Osteocyte (in vitro differentiated cells): ENCODE measurements around the gene DOCK1. TPM values are rescaled to one million over a fixed set of nuclear protein-coding genes. Genes with fewer than 3 reads are reported as not detected.

ENCODE experiments used
- DNase-seq: peaks from one replicate; pipeline ENCODE4 v3.0.0; 2021; ENCODE audit warnings: mixed read lengths; ENCODE audit not compliant: unreplicated experiment; ENCODE audit errors: extremely low spot score
- H3K27ac Mint-ChIP-seq: one replicate; pipeline ENCODE4 v1.8.0; 2021; ENCODE audit warnings: mild to moderate bottlenecking, mixed read lengths; ENCODE audit not compliant: unreplicated experiment
- H3K27me3 Mint-ChIP-seq: one replicate; pipeline ENCODE4 v1.8.0; 2021; ENCODE audit warnings: mixed read lengths; ENCODE audit not compliant: unreplicated experiment
- H3K36me3 Mint-ChIP-seq: one replicate; pipeline ENCODE4 v1.8.0; 2021; ENCODE audit warnings: mixed read lengths; ENCODE audit not compliant: unreplicated experiment
- H3K4me1 Mint-ChIP-seq: one replicate; pipeline ENCODE4 v1.8.0; 2021; ENCODE audit warnings: mixed read lengths; ENCODE audit not compliant: unreplicated experiment
- H3K4me3 Mint-ChIP-seq: one replicate; pipeline ENCODE4 v1.8.0; 2021; ENCODE audit warnings: mild to moderate bottlenecking, moderate library complexity, mixed read lengths; ENCODE audit not compliant: unreplicated experiment
- H3K9me3 Mint-ChIP-seq: one replicate; pipeline ENCODE4 v1.8.0; 2021; ENCODE audit warnings: mixed read lengths; ENCODE audit not compliant: unreplicated experiment
- total RNA-seq: library from RNA; stranded (reverse); gene quantifications from 2 replicates; pipeline ENCODE4 v1.2.1, GENCODE V29; 2021
- TF ChIP-seq, protein P1 (sequence below): fragments of 200-600 bp; sonication (generic); IDR thresholded peaks from 2 replicates; pipeline ENCODE4 v1.5.0; 2021; ENCODE audit warnings: antibody characterized with exemption, mild to moderate bottlenecking, moderate library complexity

Gene DOCK1
- total RNA-seq, 1 donor from 2014 or later, result 66.3 TPM

DNA sequence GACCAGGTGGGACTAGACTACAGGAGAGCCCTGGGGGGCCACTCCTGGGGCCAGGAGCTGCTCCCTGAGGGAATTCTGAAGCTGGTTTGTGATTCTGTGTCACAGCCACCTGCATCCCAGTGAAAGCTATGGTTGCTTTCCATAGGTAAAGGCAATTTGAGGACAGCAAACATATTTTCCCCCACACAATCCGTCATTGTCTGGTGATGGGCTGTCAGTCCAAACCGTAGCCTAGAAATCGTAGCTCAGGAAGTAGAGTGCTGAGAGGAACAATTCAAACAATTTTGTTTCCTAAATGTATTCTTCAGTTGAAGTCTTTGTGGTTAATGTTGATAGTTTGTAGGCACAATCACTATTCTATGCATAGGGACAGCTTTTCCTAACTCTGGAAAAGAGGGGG lies 397.1 kb downstream of the DOCK1 start:
- Mint-ChIP-seq H3K27me3 (no peaks in the 10 kb centered on the region), H3K4me1 (peaks cover 3% of the 10 kb centered on the region), H3K27ac (no peak overlapping the region), H3K36me3 (no peaks in the 10 kb centered on the region), H3K4me3 (no peak overlapping the region), H3K9me3 (no peaks in the 10 kb centered on the region)
- DNase-seq, result no peak
- TF ChIP-seq, protein P1, sequence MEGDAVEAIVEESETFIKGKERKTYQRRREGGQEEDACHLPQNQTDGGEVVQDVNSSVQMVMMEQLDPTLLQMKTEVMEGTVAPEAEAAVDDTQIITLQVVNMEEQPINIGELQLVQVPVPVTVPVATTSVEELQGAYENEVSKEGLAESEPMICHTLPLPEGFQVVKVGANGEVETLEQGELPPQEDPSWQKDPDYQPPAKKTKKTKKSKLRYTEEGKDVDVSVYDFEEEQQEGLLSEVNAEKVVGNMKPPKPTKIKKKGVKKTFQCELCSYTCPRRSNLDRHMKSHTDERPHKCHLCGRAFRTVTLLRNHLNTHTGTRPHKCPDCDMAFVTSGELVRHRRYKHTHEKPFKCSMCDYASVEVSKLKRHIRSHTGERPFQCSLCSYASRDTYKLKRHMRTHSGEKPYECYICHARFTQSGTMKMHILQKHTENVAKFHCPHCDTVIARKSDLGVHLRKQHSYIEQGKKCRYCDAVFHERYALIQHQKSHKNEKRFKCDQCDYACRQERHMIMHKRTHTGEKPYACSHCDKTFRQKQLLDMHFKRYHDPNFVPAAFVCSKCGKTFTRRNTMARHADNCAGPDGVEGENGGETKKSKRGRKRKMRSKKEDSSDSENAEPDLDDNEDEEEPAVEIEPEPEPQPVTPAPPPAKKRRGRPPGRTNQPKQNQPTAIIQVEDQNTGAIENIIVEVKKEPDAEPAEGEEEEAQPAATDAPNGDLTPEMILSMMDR, result no peak

DNA sequence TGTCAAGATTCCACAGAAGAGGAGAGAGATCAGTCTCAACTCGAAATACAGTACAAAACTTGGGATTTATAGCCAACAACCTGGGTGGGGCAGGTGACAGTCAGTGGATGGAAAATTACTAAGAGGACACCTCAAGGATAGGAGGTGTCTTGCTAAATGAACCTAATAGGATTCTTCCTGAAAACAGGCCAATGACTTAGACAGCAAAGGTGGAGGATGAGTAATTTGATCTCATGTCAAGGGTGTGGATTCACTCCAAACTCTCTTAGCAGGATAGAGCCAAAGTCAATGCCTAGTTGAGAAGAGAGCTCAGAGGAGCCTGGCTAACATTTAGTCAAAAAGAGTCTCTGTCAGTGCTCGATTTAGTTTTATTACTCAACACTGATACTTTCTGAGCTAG lies 397.9 kb downstream of the DOCK1 start:
- TF ChIP-seq, protein P1, result no peak
- Mint-ChIP-seq H3K9me3 (no peaks in the 10 kb centered on the region), H3K27ac (no peak overlapping the region), H3K36me3 (no peaks in the 10 kb centered on the region), H3K4me1 (peaks cover 3% of the 10 kb centered on the region), H3K4me3 (no peak overlapping the region), H3K27me3 (no peaks in the 10 kb centered on the region)
- DNase-seq, result no peak

DNA sequence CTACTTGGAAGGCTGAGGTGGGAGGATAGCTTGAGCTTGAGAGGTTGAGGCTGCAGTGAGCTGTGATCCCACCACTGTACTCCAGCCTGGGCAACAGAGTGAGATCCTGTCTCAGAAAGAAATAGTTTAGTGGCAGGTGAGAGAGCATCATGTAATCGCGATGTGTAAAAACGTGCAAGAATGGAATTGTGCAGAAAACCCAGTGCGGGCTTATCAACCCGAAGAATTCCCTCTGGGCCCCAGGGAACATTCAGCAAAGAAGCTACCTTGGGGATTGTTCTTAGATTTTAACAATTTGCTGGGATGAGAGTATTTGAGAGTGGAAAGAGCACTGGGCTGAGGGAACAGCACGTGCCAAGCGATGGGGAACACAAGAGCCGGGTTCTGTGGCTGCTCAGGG lies 398.5 kb downstream of the DOCK1 start:
- H3K9me3 Mint-ChIP-seq, result no peaks in the 10 kb centered on the region
- TF ChIP-seq, protein P1, result no peak
- no peak overlapping the region for H3K4me3 Mint-ChIP-seq
- DNase-seq, result no peak
- peaks cover 3% of the 10 kb centered on the region for H3K4me1 Mint-ChIP-seq
- H3K36me3 Mint-ChIP-seq, result peaks cover 3% of the 10 kb centered on the region
- H3K27me3 Mint-ChIP-seq, result no peaks in the 10 kb centered on the region
- H3K27ac Mint-ChIP-seq, result no peak overlapping the region

DNA sequence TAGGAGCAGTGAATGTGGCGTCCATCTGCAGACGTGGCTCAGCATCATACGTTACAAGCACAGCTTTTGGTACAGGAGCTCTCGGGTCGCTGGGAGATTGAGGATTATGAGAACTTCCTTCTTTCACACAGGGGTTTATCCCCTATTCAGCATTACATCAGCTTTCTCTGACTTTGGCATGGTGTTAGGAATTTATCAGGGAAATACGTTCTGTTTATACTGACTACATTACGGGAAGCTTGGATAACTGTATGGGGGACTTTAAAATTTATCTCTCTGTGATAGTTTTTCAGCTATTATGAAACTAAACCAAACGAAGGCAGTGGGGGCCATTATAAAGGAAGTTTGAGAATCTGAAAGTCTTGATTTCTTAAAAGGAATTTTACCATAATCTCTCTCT lies 401.3 kb downstream of the DOCK1 start:
- TF ChIP-seq, protein P1, result no peak
- DNase-seq, result no peak
- Mint-ChIP-seq H3K4me3 (no peak overlapping the region), H3K27ac (no peak overlapping the region), H3K4me1 (peaks cover 11% of the 10 kb centered on the region), H3K9me3 (no peaks in the 10 kb centered on the region), H3K27me3 (no peaks in the 10 kb centered on the region), H3K36me3 (peaks cover 3% of the 10 kb centered on the region)

DNA sequence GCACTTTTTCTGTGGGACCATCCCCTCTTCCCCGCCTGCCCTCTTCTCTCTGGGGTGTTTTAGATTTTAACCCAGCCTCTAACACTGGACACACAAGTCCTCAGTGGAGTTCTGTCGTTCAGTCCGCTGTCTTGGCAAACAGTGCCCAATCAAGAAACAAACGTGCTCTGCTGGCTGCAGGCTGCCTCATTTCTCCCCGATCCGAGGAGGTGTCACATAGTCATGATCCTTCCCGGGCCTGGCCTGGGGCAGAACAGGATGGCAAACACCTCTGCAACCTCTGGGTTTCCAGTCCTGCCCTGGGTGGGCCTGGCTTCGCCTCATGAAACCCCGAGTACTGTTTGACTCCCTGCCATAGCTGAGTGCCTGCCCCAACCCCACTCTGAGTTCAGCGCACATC lies 402.1 kb downstream of the DOCK1 start:
- Mint-ChIP-seq H3K27ac (no peak overlapping the region), H3K9me3 (no peaks in the 10 kb centered on the region), H3K36me3 (peaks cover 3% of the 10 kb centered on the region), H3K27me3 (no peaks in the 10 kb centered on the region), H3K4me3 (no peak overlapping the region), H3K4me1 (peaks cover 11% of the 10 kb centered on the region)
- TF ChIP-seq, protein P1, result no peak
- DNase-seq, result peak; percentile 59
